K562 (cell line): ENCODE measurements around the gene ALPK1.

Experiments
- ARID2 ChIP-seq: fragments of 450-650 bp; IDR thresholded peaks from 2 replicates; pipeline ENCODE4 v1.6.1; 2017; ENCODE audit warnings: antibody characterized with exemption, mild to moderate bottlenecking
- ELK3 ChIP-seq: fragments of 450-650 bp; formaldehyde crosslinking; IDR thresholded peaks from 2 replicates; pipeline ENCODE4 v1.4.0; 2020; ENCODE audit warnings: mild to moderate bottlenecking
- MXI1 ChIP-seq: IDR thresholded peaks from 2 replicates; pipeline ENCODE4 v1.6.1; 2011; ENCODE audit warnings: low read depth, mild to moderate bottlenecking, improper control_type of control experiment, low read length
- NFYB ChIP-seq: IDR thresholded peaks from 2 replicates; pipeline ENCODE4 v1.6.1; 2011; ENCODE audit warnings: mild to moderate bottlenecking, moderate library complexity; ENCODE audit not compliant: insufficient read length; ENCODE audit errors: extremely low read depth
- PHB2 ChIP-seq: fragments of 450-650 bp; IDR thresholded peaks from 2 replicates; pipeline ENCODE4 v1.6.1; 2017; ENCODE audit warnings: low read depth
- POLR2B ChIP-seq: fragments of 450-650 bp; IDR thresholded peaks from 2 replicates; pipeline ENCODE4 v1.6.1; 2018; ENCODE audit warnings: low read depth; ENCODE audit not compliant: partially characterized antibody
- ZNF184 ChIP-seq: sonication (generic); formaldehyde crosslinking; IDR thresholded peaks from 2 replicates; pipeline ENCODE4 v1.5.0; 2020; ENCODE audit warnings: missing genetic modification reagents

GRCh38 chr4:112381996-112382692 lies 85.0 kb downstream of the ALPK1 start:
- TF ChIP-seq PHB2 (no peak), POLR2B (no peak), NFYB (no peak), ARID2 (no peak), ELK3 (CRISPR knock-in tag) (no peak), ZNF184 (CRISPR knock-in tag) (no peak), MXI1 (no peak)
